Measurements from ENCODE around the gene CEBPB. TPM values are rescaled to one million over a fixed set of nuclear protein-coding genes. Genes with fewer than 3 reads are reported as not detected.

CEBPB gene
- total and polyA plus RNA-seq, 9 donors: 5.3 to 14.2 (median 7.7) TPM

DNA sequence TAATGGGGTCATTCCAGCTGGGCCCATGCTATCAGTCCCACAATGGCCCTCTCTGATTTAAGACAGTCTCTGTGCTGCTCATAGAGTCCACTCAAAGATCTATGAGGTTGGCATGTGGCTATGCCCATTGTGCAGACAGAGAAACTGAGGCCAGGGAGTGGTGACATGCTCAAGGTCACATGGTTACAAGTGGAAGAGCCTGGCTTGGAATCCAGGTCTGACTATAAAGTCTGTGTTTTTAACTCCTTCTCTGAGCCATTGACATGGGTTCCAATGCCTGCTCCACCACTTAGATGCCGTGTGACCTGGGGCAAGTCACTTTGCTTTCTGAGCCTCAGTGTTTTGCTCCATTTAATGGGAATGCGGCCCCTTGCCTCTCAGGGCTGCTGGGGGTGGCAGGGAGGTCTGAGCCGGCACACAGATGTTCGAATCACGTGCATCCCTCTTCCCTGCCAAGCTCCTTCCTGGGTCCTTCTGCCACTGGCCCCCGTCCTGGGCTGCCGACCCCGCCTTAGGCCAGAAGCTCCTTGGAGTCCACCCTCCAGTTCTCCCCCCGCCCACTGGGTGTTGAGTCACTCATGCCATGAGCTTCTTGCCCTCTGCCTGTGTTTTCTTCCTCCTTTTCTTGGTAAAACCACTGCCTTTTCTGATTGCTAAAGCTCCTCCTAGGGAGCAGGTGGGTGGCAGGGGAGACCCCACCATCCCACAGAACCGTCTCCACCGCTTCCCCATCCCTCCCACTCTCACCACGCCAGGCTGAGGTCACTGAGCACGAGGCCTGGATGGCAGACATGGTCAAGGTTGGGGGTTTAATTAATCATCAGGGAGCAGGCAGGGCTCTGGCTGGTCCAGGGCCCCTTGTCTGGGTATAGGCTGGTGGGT lies 35.7 kb downstream of the CEBPB start:
- no peak overlapping the region for H3K27ac ChIP-seq (ENCODE audit: low read length)
- WGBS (ENCODE audit: insufficient coverage): 63% methylated on average over 6 of the region's 13 CpGs
- H3K4me1 ChIP-seq (ENCODE audit: control insufficient read depth, insufficient read depth, low read length): peaks cover 8% of the 10 kb centered on the region

DNA sequence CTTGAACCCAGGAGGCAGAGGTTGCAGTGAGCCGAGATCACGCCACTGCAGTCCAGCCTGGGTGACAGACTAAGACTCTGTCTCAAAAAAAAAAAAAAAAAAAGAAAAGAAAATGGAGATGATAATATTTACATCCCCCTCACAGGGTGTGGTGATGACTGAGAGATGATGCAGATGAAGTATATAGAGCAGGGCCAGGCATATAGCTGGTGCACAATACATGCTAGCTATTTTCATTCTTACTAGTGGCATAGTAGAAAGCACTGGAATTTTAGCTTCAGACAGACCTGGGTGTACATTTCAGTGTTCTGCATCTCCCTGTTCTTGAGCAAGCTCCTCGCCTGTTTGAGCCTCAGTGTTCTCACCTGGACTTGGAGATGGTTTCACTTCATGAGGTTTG lies 36.9 kb downstream of the CEBPB start:
- peaks cover 8% of the 10 kb centered on the region for H3K4me1 ChIP-seq (ENCODE audit: control insufficient read depth, insufficient read depth, low read length)
- no peak overlapping the region for H3K4me3 ChIP-seq (ENCODE audit: low read length)
- 83% methylated on average over 1 of the region's 3 CpGs for WGBS (ENCODE audit: insufficient coverage)
- H3K36me3 ChIP-seq (ENCODE audit: control insufficient read depth, insufficient read depth, low read length): no peaks in the 10 kb centered on the region
- H3K27ac ChIP-seq (ENCODE audit: low read length): no peak overlapping the region
- no peak for DNase-seq
- H3K27me3 ChIP-seq (ENCODE audit: control insufficient read depth, insufficient read depth, low read length): no peaks in the 10 kb centered on the region
- H3K9me3 ChIP-seq (replicated peaks; ENCODE audit: control insufficient read depth, low read depth, low read length): peaks cover 5% of the 10 kb centered on the region

More for the DNA sequence above, 35.7 kb downstream of the CEBPB start:
- H3K4me3 ChIP-seq (ENCODE audit: low read length): no peak overlapping the region
- no peak for DNase-seq
- H3K27me3 ChIP-seq (ENCODE audit: control insufficient read depth, insufficient read depth, low read length): no peaks in the 10 kb centered on the region
- no peaks in the 10 kb centered on the region for H3K36me3 ChIP-seq (ENCODE audit: control insufficient read depth, insufficient read depth, low read length)
- H3K9me3 ChIP-seq (replicated peaks; ENCODE audit: control insufficient read depth, low read depth, low read length): peaks cover 5% of the 10 kb centered on the region

DNA sequence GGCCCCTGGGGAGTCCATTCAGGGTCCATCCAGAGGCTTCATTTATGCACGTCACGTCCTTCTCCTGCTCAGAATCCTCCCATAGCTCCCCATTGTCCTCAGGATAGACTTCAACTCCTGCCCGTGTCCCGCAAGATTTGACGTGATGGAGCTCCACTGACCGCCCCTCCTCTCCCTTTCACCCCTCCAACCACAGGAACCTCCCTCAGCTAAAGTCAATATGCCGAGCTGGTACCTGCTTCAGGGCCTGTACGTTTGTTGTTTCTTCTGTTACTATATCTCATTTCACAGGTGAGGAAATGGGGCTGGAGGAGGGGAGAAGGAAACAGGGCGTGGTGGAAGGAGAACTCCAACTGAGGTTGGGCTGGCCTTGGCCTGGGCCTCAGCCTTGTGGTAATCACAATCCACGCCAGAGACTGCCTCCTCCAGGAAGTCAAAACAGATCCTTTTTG lies 38.6 kb downstream of the CEBPB start:
- peaks cover 2% of the 10 kb centered on the region for H3K9me3 ChIP-seq (replicated peaks; ENCODE audit: control insufficient read depth, low read depth, low read length)
- no peak for DNase-seq
- H3K27me3 ChIP-seq (ENCODE audit: control insufficient read depth, insufficient read depth, low read length): no peaks in the 10 kb centered on the region
- no peak overlapping the region for H3K27ac ChIP-seq (ENCODE audit: low read length)
- H3K36me3 ChIP-seq (ENCODE audit: control insufficient read depth, insufficient read depth, low read length): no peaks in the 10 kb centered on the region
- WGBS (ENCODE audit: insufficient coverage): 86% methylated on average over 8 of the region's 10 CpGs
- peaks cover 8% of the 10 kb centered on the region for H3K4me1 ChIP-seq (ENCODE audit: control insufficient read depth, insufficient read depth, low read length)
- H3K4me3 ChIP-seq (ENCODE audit: low read length): no peak overlapping the region

GRCh38 chr20:50230184-50230583 lies 39.6 kb downstream of the CEBPB start:
- no peak for DNase-seq
- Histone ChIP-seq H3K9me3 (replicated peaks; ENCODE audit: control insufficient read depth, low read depth, low read length) (no peaks in the 10 kb centered on the region), H3K4me1 (ENCODE audit: control insufficient read depth, insufficient read depth, low read length) (peaks cover 5% of the 10 kb centered on the region), H3K27me3 (ENCODE audit: control insufficient read depth, insufficient read depth, low read length) (no peaks in the 10 kb centered on the region), H3K36me3 (ENCODE audit: control insufficient read depth, insufficient read depth, low read length) (no peaks in the 10 kb centered on the region), H3K4me3 (ENCODE audit: low read length) (no peak overlapping the region), H3K27ac (ENCODE audit: low read length) (no peak overlapping the region)
- 89% methylated on average over 5 of the region's 7 CpGs for WGBS (ENCODE audit: insufficient coverage)

GRCh38 chr20:50230871-50231560 lies 40.4 kb downstream of the CEBPB start:
- Histone ChIP-seq H3K27ac (ENCODE audit: low read length) (no peak overlapping the region), H3K27me3 (ENCODE audit: control insufficient read depth, insufficient read depth, low read length) (no peaks in the 10 kb centered on the region), H3K9me3 (replicated peaks; ENCODE audit: control insufficient read depth, low read depth, low read length) (no peaks in the 10 kb centered on the region), H3K36me3 (ENCODE audit: control insufficient read depth, insufficient read depth, low read length) (no peaks in the 10 kb centered on the region), H3K4me3 (ENCODE audit: low read length) (no peak overlapping the region), H3K4me1 (ENCODE audit: control insufficient read depth, insufficient read depth, low read length) (peaks cover 5% of the 10 kb centered on the region)
- 66% methylated on average over 9 of the region's 9 CpGs for WGBS (ENCODE audit: insufficient coverage)
- no peak for DNase-seq

DNA sequence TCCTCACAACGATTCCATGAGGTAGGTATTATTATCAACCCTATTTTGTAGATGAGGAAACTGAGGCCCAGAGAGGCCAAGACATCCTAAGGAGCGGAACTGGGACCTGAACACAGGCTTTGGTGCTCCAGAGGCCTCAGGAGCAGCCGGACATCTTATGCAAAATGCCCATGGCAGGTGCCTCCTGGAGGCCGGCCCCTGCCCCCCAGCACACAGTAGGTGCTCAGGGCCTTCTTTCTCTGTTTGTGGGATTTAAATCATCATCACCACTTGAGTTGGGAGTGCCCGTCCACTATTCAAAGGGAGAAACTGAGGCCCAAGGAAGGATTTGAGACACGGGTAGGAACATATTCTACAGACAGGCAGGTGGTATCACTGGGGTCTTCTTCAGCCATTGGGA lies 41.2 kb downstream of the CEBPB start:
- DNase-seq: no peak
- Histone ChIP-seq H3K4me3 (ENCODE audit: low read length) (no peak overlapping the region), H3K27me3 (ENCODE audit: control insufficient read depth, insufficient read depth, low read length) (no peaks in the 10 kb centered on the region), H3K27ac (ENCODE audit: low read length) (no peak overlapping the region), H3K36me3 (ENCODE audit: control insufficient read depth, insufficient read depth, low read length) (no peaks in the 10 kb centered on the region), H3K4me1 (ENCODE audit: control insufficient read depth, insufficient read depth, low read length) (no peaks in the 10 kb centered on the region), H3K9me3 (replicated peaks; ENCODE audit: control insufficient read depth, low read depth, low read length) (no peaks in the 10 kb centered on the region)
- 90% methylated on average over 4 of the region's 6 CpGs for WGBS (ENCODE audit: insufficient coverage)

GRCh38 chr20:50232651-50233324 lies 42.2 kb downstream of the CEBPB start:
- no peaks in the 10 kb centered on the region for H3K9me3 ChIP-seq (replicated peaks; ENCODE audit: control insufficient read depth, low read depth, low read length)
- WGBS (ENCODE audit: insufficient coverage): 97% methylated on average over 6 of the region's 7 CpGs

DNA sequence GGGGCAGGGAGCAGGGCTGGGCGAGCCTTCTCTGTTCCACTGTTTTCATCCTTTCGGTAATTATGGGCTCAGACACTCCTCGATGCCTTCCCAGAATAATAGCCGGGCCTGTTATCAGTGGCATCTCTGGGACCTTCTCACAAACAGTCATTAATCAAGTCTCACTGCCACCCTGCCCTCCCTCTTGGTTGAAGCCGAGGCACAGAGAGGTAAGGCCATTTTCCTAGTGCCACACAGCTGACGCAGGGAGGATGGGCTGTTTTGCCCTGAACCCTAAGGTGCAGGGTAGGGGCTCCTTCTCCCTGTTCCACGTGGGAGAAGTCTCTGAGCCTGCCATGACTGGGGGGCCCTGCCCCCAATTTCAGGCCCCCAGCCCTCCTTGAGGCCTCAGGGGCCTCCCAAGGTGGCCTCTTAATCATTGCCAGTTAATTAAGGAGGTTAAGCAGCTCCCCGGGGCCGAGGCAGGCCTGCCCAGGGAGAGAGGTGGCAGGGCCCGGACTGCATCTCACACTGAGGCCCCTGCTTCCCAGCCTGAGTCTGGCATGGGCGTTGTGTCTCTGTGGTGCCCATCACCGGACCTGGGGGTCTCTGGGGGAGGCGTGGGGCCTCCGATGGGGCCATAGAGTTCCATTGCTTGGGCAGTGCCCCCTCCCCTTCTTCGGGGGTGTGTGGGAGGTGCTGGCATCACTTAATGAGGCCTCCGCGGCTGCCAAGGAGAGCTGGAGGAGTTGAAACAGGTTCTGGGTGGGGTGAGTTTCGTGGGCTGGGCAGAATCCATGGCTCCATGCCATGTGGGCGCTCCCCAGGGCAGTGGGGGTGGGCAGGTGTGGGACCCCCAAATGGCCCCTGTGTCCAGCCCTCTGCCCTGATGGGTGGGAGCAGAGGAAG lies 42.9 kb downstream of the CEBPB start:
- Histone ChIP-seq H3K27ac (ENCODE audit: low read length) (no peak overlapping the region), H3K36me3 (ENCODE audit: control insufficient read depth, insufficient read depth, low read length) (no peaks in the 10 kb centered on the region), H3K9me3 (replicated peaks; ENCODE audit: control insufficient read depth, low read depth, low read length) (no peaks in the 10 kb centered on the region), H3K27me3 (ENCODE audit: control insufficient read depth, insufficient read depth, low read length) (no peaks in the 10 kb centered on the region), H3K4me1 (ENCODE audit: control insufficient read depth, insufficient read depth, low read length) (no peaks in the 10 kb centered on the region), H3K4me3 (ENCODE audit: low read length) (no peak overlapping the region)
- 64% methylated on average over 12 of the region's 19 CpGs for WGBS (ENCODE audit: insufficient coverage)
- DNase-seq: no peak

More at GRCh38 chr20:50232651-50233324, 42.2 kb downstream of the CEBPB start:
- no peaks in the 10 kb centered on the region for H3K4me1 ChIP-seq (ENCODE audit: control insufficient read depth, insufficient read depth, low read length)
- no peak overlapping the region for H3K4me3 ChIP-seq (ENCODE audit: low read length)
- H3K27ac ChIP-seq (ENCODE audit: low read length): no peak overlapping the region
- H3K27me3 ChIP-seq (ENCODE audit: control insufficient read depth, insufficient read depth, low read length): no peaks in the 10 kb centered on the region
- H3K36me3 ChIP-seq (ENCODE audit: control insufficient read depth, insufficient read depth, low read length): no peaks in the 10 kb centered on the region
- no peak for DNase-seq

GRCh38 chr20:50234288-50234687 lies 43.7 kb downstream of the CEBPB start:
- Histone ChIP-seq H3K9me3 (replicated peaks; ENCODE audit: control insufficient read depth, low read depth, low read length) (no peaks in the 10 kb centered on the region), H3K36me3 (ENCODE audit: control insufficient read depth, insufficient read depth, low read length) (no peaks in the 10 kb centered on the region), H3K27me3 (ENCODE audit: control insufficient read depth, insufficient read depth, low read length) (no peaks in the 10 kb centered on the region), H3K4me1 (ENCODE audit: control insufficient read depth, insufficient read depth, low read length) (no peaks in the 10 kb centered on the region), H3K4me3 (ENCODE audit: low read length) (no peak overlapping the region), H3K27ac (ENCODE audit: low read length) (no peak overlapping the region)
- 87% methylated on average over 11 of the region's 12 CpGs for WGBS (ENCODE audit: insufficient coverage)
- no peak for DNase-seq
